GM23338 (cell line): Measurements from ENCODE around the gene ATP2A3. TPM values are rescaled to one million over a fixed set of nuclear protein-coding genes. Genes with fewer than 3 reads are reported as not detected.

Experiments used
- ATAC-seq: fragments of 200-7000 bp; cut with Tn5 transposase; 3 replicates; pipeline ENCODE4 v1.9.1; 2020
- DNase-seq: peaks from one replicate; pipeline ENCODE4 v3.0.0-alpha.2; 2015; ENCODE audit warnings: low spot score
- H2AFZ ChIP-seq: fragments of 200-600 bp; sonication (generic); 2 replicates; pipeline ENCODE4 v1.8.0; 2016; ENCODE audit warnings: antibody characterized with exemption, mild to moderate bottlenecking, moderate library complexity
- H3F3A ChIP-seq: fragments of 200-600 bp; sonication (generic); replicated peaks from 2 replicates; pipeline ENCODE4 v1.8.0; 2017; ENCODE audit warnings: antibody characterized with exemption, mixed run types, low read depth
- H3K27ac ChIP-seq: fragments of 200-600 bp; sonication (generic); 2 replicates; pipeline ENCODE4 v1.6.1; 2016; ENCODE audit warnings: low read depth
- H3K27me3 ChIP-seq: fragments of 200-600 bp; sonication (generic); 2 replicates; pipeline ENCODE4 v1.8.0; 2016; ENCODE audit warnings: mild to moderate bottlenecking, mixed run types, moderate library complexity; ENCODE audit not compliant: insufficient read depth
- H3K36me3 ChIP-seq: fragments of 200-600 bp; sonication (generic); 2 replicates; pipeline ENCODE4 v1.8.0; 2016; ENCODE audit warnings: mild to moderate bottlenecking; ENCODE audit not compliant: insufficient read depth
- H3K4me1 ChIP-seq: fragments of 200-600 bp; sonication (generic); 2 replicates; pipeline ENCODE4 v1.8.0; 2016; ENCODE audit warnings: mild to moderate bottlenecking, moderate library complexity; ENCODE audit not compliant: insufficient read depth
- H3K4me2 ChIP-seq: fragments of 200-600 bp; sonication (generic); 2 replicates; pipeline ENCODE4 v1.7.1; 2017; ENCODE audit warnings: mixed run types
- H3K4me3 ChIP-seq: fragments of 200-600 bp; sonication (generic); 2 replicates; pipeline ENCODE4 v1.6.1; 2016; ENCODE audit warnings: mixed run types
- H3K79me2 ChIP-seq: fragments of 200-600 bp; sonication (generic); replicated peaks from 2 replicates; pipeline ENCODE4 v1.8.0; 2017; ENCODE audit warnings: mild to moderate bottlenecking; ENCODE audit not compliant: insufficient read depth
- H3K9me2 ChIP-seq: fragments of 200-600 bp; sonication (generic); 2 replicates; pipeline ENCODE4 v1.8.0; 2017; ENCODE audit not compliant: insufficient read depth
- H4K20me1 ChIP-seq: fragments of 200-600 bp; sonication (generic); replicated peaks from 2 replicates; pipeline ENCODE4 v1.8.0; 2017; ENCODE audit warnings: mild to moderate bottlenecking; ENCODE audit not compliant: insufficient read depth
- H3K27ac Mint-ChIP-seq: 2 replicates; pipeline ENCODE4 v1.8.0; 2020; ENCODE audit warnings: inconsistent platforms, mild to moderate bottlenecking, moderate library complexity, mixed read lengths
- H3K27me3 Mint-ChIP-seq: 3 replicates; pipeline ENCODE4 v1.8.0; 2022; ENCODE audit warnings: low read depth, mild to moderate bottlenecking, moderate library complexity, mixed read lengths, inconsistent platforms; ENCODE audit not compliant: insufficient read depth, poor library complexity
- H3K36me3 Mint-ChIP-seq: 3 replicates; pipeline ENCODE4 v1.8.0; 2021; ENCODE audit warnings: low read depth, mild to moderate bottlenecking, inconsistent platforms, moderate library complexity, mixed read lengths
- H3K4me1 Mint-ChIP-seq: 3 replicates; pipeline ENCODE4 v1.8.0; 2020; ENCODE audit warnings: mild to moderate bottlenecking, inconsistent platforms, mixed read lengths
- H3K4me3 Mint-ChIP-seq: 3 replicates; pipeline ENCODE4 v1.8.0; 2021; ENCODE audit warnings: moderate library complexity, mild to moderate bottlenecking, inconsistent platforms, mixed read lengths
- H3K9me3 Mint-ChIP-seq: 3 replicates; pipeline ENCODE4 v1.8.0; 2020; ENCODE audit warnings: moderate library complexity, mild to moderate bottlenecking, inconsistent platforms, mixed read lengths
- EZH2phosphoT487 ChIP-seq: fragments of 200-600 bp; sonication (generic); IDR thresholded peaks from one replicate; pipeline ENCODE4 v1.8.1; 2018; ENCODE audit warnings: antibody characterized with exemption; ENCODE audit not compliant: unreplicated experiment
- POLR2AphosphoS5 ChIP-seq: IDR thresholded peaks from 2 replicates; pipeline ENCODE4 v1.6.1; 2016; ENCODE audit warnings: antibody characterized with exemption, low read depth
- ZNF331 ChIP-seq: fragments of 250-450 bp; sonication (Bioruptor Pico); IDR thresholded peaks from 2 replicates; pipeline ENCODE4 v1.5.0; 2020; ENCODE audit warnings: low read depth, mild to moderate bottlenecking, moderate library complexity
- polyA plus RNA-seq: library from polyadenylated mRNA; unstranded; fragments of >200 nt; fragmentation: Nextera tagmentation; extraction: Ambion mirVana; gene quantifications from 2 replicates; pipeline ENCODE4 v1.2.1, GENCODE V29; 2016
- total RNA-seq: library from RNA; depleted of rRNA; stranded (reverse); fragments of >200 nt; shearing (Covaris generic); gene quantifications from 2 replicates; pipeline ENCODE4 v1.2.3, GENCODE V29; 2014
- TF ChIP-seq, protein P1 (sequence below): fragments of 250-450 bp; sonication (Bioruptor Pico); IDR thresholded peaks from 2 replicates; pipeline ENCODE4 v1.5.0; 2020; ENCODE audit warnings: mild to moderate bottlenecking, moderate library complexity

ATP2A3 gene
- total and polyA plus RNA-seq, 2 experiments from 2014 or later: 9.6 to 35.2 TPM

GRCh38 chr17:3887394-3887793 is 76.8 kb downstream of the ATP2A3 start:
- no peaks in the 10 kb centered on the region for H3K9me3 Mint-ChIP-seq
- no peak overlapping the region for H3K27ac ChIP-seq
- peaks cover 11% of the 10 kb centered on the region; the same call in 1 of the 2 replicates for H3F3A ChIP-seq
- no peaks in the 10 kb centered on the region for H3K9me2 ChIP-seq
- DNase-seq: no peak
- no peaks in the 10 kb centered on the region for H3K36me3 ChIP-seq
- H3K27ac Mint-ChIP-seq: no peak overlapping the region
- peaks cover 22% of the 10 kb centered on the region for H3K4me1 ChIP-seq
- H3K36me3 Mint-ChIP-seq: peaks cover 2% of the 10 kb centered on the region; the same call in 1 of the 3 replicates
- no peak overlapping the region for H3K4me2 ChIP-seq
- H2AFZ ChIP-seq: no peak overlapping the region
- H3K4me1 Mint-ChIP-seq: peaks cover 36% of the 10 kb centered on the region
- H3K27me3 ChIP-seq: no peaks in the 10 kb centered on the region
- no peaks in the 10 kb centered on the region; the same call in 1 of the 2 replicates for H4K20me1 ChIP-seq
- no peak overlapping the region for H3K4me3 ChIP-seq
- no peak for TF ChIP-seq ZNF331 (CRISPR knock-in tag)
- TF ChIP-seq POLR2AphosphoS5: no peak
- TF ChIP-seq, protein P1, sequence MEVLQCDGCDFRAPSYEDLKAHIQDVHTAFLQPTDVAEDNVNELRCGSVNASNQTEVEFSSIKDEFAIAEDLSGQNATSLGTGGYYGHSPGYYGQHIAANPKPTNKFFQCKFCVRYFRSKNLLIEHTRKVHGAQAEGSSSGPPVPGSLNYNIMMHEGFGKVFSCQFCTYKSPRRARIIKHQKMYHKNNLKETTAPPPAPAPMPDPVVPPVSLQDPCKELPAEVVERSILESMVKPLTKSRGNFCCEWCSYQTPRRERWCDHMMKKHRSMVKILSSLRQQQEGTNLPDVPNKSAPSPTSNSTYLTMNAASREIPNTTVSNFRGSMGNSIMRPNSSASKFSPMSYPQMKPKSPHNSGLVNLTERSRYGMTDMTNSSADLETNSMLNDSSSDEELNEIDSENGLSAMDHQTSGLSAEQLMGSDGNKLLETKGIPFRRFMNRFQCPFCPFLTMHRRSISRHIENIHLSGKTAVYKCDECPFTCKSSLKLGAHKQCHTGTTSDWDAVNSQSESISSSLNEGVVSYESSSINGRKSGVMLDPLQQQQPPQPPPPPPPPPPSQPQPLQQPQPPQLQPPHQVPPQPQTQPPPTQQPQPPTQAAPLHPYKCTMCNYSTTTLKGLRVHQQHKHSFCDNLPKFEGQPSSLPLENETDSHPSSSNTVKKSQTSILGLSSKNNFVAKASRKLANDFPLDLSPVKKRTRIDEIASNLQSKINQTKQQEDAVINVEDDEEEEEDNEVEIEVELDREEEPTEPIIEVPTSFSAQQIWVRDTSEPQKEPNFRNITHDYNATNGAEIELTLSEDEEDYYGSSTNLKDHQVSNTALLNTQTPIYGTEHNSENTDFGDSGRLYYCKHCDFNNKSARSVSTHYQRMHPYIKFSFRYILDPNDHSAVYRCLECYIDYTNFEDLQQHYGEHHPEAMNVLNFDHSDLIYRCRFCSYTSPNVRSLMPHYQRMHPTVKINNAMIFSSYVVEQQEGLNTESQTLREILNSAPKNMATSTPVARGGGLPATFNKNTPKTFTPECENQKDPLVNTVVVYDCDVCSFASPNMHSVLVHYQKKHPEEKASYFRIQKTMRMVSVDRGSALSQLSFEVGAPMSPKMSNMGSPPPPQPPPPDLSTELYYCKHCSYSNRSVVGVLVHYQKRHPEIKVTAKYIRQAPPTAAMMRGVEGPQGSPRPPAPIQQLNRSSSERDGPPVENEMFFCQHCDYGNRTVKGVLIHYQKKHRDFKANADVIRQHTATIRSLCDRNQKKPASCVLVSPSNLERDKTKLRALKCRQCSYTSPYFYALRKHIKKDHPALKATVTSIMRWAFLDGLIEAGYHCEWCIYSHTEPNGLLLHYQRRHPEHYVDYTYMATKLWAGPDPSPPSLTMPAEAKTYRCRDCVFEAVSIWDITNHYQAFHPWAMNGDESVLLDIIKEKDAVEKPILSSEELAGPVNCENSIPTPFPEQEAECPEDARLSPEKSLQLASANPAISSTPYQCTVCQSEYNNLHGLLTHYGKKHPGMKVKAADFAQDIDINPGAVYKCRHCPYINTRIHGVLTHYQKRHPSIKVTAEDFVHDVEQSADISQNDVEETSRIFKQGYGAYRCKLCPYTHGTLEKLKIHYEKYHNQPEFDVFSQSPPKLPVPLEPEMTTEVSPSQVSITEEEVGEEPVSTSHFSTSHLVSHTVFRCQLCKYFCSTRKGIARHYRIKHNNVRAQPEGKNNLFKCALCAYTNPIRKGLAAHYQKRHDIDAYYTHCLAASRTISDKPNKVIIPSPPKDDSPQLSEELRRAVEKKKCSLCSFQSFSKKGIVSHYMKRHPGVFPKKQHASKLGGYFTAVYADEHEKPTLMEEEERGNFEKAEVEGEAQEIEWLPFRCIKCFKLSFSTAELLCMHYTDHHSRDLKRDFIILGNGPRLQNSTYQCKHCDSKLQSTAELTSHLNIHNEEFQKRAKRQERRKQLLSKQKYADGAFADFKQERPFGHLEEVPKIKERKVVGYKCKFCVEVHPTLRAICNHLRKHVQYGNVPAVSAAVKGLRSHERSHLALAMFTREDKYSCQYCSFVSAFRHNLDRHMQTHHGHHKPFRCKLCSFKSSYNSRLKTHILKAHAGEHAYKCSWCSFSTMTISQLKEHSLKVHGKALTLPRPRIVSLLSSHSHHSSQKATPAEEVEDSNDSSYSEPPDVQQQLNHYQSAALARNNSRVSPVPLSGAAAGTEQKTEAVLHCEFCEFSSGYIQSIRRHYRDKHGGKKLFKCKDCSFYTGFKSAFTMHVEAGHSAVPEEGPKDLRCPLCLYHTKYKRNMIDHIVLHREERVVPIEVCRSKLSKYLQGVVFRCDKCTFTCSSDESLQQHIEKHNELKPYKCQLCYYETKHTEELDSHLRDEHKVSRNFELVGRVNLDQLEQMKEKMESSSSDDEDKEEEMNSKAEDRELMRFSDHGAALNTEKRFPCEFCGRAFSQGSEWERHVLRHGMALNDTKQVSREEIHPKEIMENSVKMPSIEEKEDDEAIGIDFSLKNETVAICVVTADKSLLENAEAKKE (CRISPR knock-in tag): no peak
- H3K27me3 Mint-ChIP-seq: peaks cover 15% of the 10 kb centered on the region
- no peak for ATAC-seq
- H3K4me3 Mint-ChIP-seq: no peak overlapping the region
- H3K79me2 ChIP-seq: 0 out of 2 replicates have a peak, but pooled peaks cover 4% of the 10 kb centered on the region

GRCh38 chr17:3886776-3887175 is 77.5 kb downstream of the ATP2A3 start:
- Histone ChIP-seq H3K27ac (no peak overlapping the region), H3K4me1 (peaks cover 21% of the 10 kb centered on the region), H3K79me2 (0 out of 2 replicates have a peak, but pooled peaks cover 4% of the 10 kb centered on the region), H3K9me2 (no peaks in the 10 kb centered on the region), H4K20me1 (no peaks in the 10 kb centered on the region; the same call in 1 of the 2 replicates), H2AFZ (no peak overlapping the region), H3K27me3 (no peaks in the 10 kb centered on the region), H3F3A (peaks cover 11% of the 10 kb centered on the region; the same call in 1 of the 2 replicates), H3K4me2 (no peak overlapping the region), H3K4me3 (no peak overlapping the region), H3K36me3 (no peaks in the 10 kb centered on the region)
- peaks cover 2% of the 10 kb centered on the region; the same call in 1 of the 3 replicates for H3K36me3 Mint-ChIP-seq
- no peak for TF ChIP-seq EZH2phosphoT487
- no peak for ATAC-seq
- no peaks in the 10 kb centered on the region for H3K9me3 Mint-ChIP-seq
- peaks cover 13% of the 10 kb centered on the region for H3K27me3 Mint-ChIP-seq
- no peak for DNase-seq
- no peak overlapping the region for H3K4me3 Mint-ChIP-seq
- H3K4me1 Mint-ChIP-seq: peaks cover 36% of the 10 kb centered on the region
- H3K27ac Mint-ChIP-seq: no peak overlapping the region
